ENCODE results near the gene ALS2CL.

- TF ChIP-seq, protein P1, sequence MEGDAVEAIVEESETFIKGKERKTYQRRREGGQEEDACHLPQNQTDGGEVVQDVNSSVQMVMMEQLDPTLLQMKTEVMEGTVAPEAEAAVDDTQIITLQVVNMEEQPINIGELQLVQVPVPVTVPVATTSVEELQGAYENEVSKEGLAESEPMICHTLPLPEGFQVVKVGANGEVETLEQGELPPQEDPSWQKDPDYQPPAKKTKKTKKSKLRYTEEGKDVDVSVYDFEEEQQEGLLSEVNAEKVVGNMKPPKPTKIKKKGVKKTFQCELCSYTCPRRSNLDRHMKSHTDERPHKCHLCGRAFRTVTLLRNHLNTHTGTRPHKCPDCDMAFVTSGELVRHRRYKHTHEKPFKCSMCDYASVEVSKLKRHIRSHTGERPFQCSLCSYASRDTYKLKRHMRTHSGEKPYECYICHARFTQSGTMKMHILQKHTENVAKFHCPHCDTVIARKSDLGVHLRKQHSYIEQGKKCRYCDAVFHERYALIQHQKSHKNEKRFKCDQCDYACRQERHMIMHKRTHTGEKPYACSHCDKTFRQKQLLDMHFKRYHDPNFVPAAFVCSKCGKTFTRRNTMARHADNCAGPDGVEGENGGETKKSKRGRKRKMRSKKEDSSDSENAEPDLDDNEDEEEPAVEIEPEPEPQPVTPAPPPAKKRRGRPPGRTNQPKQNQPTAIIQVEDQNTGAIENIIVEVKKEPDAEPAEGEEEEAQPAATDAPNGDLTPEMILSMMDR (IDR thresholded peaks at IDR 0.05) = no peak
- TF ChIP-seq POLR2A (IDR thresholded peaks at IDR 0.05) = no peak
Observed at GRCh38 chr3:46649436-46649835, 44.0 kb downstream of the ALS2CL start.
